Measurements from ENCODE around the gene NRG3.

DNA sequence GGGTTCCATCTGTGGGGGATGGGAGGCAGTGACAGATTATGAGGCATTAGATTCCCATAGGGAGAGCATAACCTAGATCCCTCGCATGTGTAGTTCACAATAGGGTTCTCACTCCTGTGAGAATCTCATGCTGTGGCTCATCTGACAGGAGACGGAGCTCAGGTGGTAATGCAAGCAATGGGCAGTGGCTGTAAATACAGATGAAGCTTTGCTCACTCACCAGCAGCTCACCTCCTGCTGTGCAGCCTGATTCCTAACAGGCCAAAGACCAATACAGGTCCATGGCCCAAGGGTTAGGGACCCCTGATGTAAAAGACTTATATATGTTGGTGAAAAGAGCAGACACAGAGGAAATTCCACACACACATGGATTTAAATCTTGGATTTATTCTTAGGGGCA lies 370.2 kb downstream of the NRG3 start:
- no peak for TF ChIP-seq POLR2A (IDR thresholded peaks at IDR 0.05)
- TF ChIP-seq, protein P1, sequence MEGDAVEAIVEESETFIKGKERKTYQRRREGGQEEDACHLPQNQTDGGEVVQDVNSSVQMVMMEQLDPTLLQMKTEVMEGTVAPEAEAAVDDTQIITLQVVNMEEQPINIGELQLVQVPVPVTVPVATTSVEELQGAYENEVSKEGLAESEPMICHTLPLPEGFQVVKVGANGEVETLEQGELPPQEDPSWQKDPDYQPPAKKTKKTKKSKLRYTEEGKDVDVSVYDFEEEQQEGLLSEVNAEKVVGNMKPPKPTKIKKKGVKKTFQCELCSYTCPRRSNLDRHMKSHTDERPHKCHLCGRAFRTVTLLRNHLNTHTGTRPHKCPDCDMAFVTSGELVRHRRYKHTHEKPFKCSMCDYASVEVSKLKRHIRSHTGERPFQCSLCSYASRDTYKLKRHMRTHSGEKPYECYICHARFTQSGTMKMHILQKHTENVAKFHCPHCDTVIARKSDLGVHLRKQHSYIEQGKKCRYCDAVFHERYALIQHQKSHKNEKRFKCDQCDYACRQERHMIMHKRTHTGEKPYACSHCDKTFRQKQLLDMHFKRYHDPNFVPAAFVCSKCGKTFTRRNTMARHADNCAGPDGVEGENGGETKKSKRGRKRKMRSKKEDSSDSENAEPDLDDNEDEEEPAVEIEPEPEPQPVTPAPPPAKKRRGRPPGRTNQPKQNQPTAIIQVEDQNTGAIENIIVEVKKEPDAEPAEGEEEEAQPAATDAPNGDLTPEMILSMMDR (IDR thresholded peaks at IDR 0.05), result no peak

Data from tibial nerve (tissue), 3 donors.